Mucosa of rectum (tissue), 2 donors: Measurements from ENCODE around the gene DCDC2.
A peak's percentile ranks its signal among the peaks of the same experiment; 100 is the strongest.
"Not testable (repeated sequence)": the region's sequence is repeated elsewhere in the genome, so short reads cannot be mapped to it uniquely, and the experiment has no call there.

ENCODE experiments used
- H3K27ac ChIP-seq, 2 donors: one replicate each; pipeline ENCODE4 v1.7.0; 2013; ENCODE audit warnings: inconsistent platforms in 2 of 2, low read depth in 2 of 2, low read length in 2 of 2
- H3K27me3 ChIP-seq, 2 donors: one replicate each; pipeline ENCODE4 v1.7.0; 2013; ENCODE audit warnings: low read length in 2 of 2; ENCODE audit not compliant: control insufficient read depth in 2 of 2, insufficient read depth in 2 of 2
- H3K36me3 ChIP-seq, 2 donors: one replicate each; pipeline ENCODE4 v1.7.0; 2013; ENCODE audit warnings: low read length in 2 of 2; ENCODE audit not compliant: control insufficient read depth in 2 of 2, insufficient read depth in 2 of 2
- H3K4me1 ChIP-seq, 2 donors: one replicate each; pipeline ENCODE4 v1.7.0; 2013; ENCODE audit warnings: low read length in 2 of 2, mild to moderate bottlenecking in 1 of 2; ENCODE audit not compliant: control insufficient read depth in 2 of 2, insufficient read depth in 2 of 2
- H3K4me3 ChIP-seq, 2 donors: one replicate each; pipeline ENCODE4 v1.7.0; 2013; ENCODE audit warnings: low read length in 2 of 2
- H3K9ac ChIP-seq, 2 donors: one replicate each; pipeline ENCODE4 v1.7.0; 2013; ENCODE audit warnings: low read length in 2 of 2, low read depth in 1 of 2, mild to moderate bottlenecking in 1 of 2
- H3K9me3 ChIP-seq, 2 donors: one replicate each; pipeline ENCODE4 v1.7.0; 2013; ENCODE audit warnings: low read length in 2 of 2; ENCODE audit not compliant: control insufficient read depth in 2 of 2
- donor health status: healthy.
- donor health status: Normal muscosa, but diverticular disease.

Gene DCDC2

DNA sequence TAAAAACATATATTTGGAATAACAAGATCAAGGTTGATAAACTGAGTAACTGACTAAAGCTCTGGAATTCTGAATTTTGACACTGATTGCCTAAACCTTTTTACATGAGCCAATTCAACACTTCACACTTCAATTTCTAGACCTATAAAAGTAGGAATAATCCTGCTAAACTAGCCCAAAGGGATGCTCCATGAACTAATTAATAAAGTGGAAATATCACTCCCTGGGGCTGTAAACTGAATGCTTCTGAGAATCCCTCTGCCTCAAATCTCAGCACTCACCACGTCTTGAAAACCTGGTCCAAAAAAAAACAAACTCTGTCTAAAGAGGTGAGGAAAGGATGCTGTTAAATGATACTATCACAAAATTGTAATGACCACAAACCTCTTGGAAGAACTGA, 50.9 kb downstream of the DCDC2 start:
- Histone ChIP-seq H3K4me1 (no peaks in the 10 kb centered on the region), H3K9ac (no peak overlapping the region), H3K9me3 (no peaks in the 10 kb centered on the region), H3K4me3 (no peak overlapping the region), H3K27me3 (no peaks in the 10 kb centered on the region), H3K36me3 (no peaks in the 10 kb centered on the region), H3K27ac (no peak overlapping the region)

DNA sequence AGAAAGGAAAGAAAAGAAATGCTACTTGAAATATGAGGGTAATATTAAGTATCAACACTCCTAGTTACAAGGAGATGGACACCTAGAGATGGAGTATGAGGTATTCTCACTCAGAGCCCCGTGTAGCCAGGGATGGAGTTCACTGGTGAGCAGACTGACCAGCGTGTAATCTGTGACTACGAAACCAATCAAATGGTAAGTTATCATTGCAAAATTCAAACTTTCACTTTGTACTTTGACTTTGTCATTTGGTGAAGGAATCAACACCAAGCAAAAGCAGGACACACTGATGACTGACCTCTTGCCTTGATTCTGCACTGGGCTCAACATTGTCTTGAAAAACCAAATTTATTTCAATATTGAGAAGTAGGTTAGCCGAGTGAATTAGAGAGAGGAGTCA, 51.8 kb downstream of the DCDC2 start:
- Histone ChIP-seq H3K27me3 (no peaks in the 10 kb centered on the region), H3K9ac (no peak overlapping the region), H3K36me3 (no peaks in the 10 kb centered on the region), H3K4me3 (no peak overlapping the region), H3K4me1 (no peaks in the 10 kb centered on the region), H3K27ac (no peak overlapping the region), H3K9me3 (no peaks in the 10 kb centered on the region)

DNA sequence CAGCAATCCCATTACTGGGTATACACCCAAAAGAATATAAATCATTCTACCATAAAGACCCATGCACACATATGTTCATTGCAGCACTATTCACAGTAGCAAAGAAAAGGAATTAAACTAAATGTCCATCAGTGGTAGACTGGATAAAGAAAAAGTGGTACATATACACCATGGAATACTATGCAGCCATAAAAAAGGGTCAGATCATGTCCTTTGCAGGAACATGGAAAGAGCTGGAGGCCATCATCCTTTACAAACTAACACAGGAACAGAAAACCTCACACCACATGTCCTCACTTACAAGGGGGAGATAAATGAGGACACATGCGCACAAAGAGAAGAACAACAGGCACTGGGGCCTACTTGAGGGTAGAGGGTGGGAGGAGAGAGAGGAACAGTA, 60.9 kb downstream of the DCDC2 start:
- H3K9me3 ChIP-seq = no peaks in the 10 kb centered on the region
- no peak overlapping the region for H3K27ac ChIP-seq
- H3K36me3 ChIP-seq = no peaks in the 10 kb centered on the region
- no peak overlapping the region for H3K9ac ChIP-seq
- H3K4me1 ChIP-seq = no peaks in the 10 kb centered on the region
- no peaks in the 10 kb centered on the region for H3K27me3 ChIP-seq
- H3K4me3 ChIP-seq = no peak overlapping the region

DNA sequence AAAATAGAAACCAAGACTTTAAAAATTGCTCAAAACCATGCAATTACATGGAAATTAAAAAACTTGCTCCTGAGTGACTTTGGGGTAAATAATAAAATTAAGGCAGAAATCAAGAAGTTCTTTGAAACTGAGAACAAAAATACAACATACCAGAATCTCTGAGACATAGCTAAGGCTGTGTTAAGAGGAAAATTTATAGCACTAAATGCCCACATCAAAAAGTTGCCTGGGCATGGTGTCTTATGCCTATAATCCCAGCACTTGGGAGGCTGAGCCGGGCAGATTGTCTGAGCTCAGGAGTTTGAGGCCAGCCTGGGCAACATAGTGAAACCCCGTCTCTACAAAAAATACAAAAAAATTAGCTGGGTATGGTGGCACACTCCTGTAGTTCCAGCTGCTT, 64.0 kb downstream of the DCDC2 start:
- H3K36me3 ChIP-seq, H3K9ac ChIP-seq, H3K27me3 ChIP-seq, H3K4me3 ChIP-seq, H3K27ac ChIP-seq, H3K4me1 ChIP-seq, H3K9me3 ChIP-seq: not testable (repeated sequence)

DNA sequence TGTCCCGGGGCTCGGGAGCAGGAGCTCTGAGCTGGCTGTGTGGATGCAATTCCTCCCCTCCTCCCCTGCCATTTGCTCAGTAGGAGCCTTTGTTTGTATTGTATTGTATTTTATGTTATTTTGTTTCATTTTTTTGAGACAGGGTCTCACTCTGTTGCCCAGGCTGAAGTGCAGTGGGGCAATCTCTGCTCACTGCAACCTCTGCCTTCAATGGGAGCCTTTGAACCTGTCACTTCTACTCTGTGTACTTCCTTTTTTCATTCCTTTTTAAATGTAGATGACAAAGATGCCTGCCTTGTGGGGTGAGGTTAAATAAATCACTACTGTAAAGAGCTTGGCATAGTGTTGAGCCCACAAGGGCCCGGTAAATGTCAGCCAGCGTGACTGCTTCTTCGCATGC, 70.6 kb downstream of the DCDC2 start:
- Histone ChIP-seq H3K27ac (no peak overlapping the region), H3K4me3 (no peak overlapping the region), H3K9me3 (no peaks in the 10 kb centered on the region), H3K27me3 (no peaks in the 10 kb centered on the region), H3K9ac (no peak overlapping the region), H3K36me3 (no peaks in the 10 kb centered on the region), H3K4me1 (peaks cover 0 to 7% of the 10 kb centered on the region in 2 donors)

DNA sequence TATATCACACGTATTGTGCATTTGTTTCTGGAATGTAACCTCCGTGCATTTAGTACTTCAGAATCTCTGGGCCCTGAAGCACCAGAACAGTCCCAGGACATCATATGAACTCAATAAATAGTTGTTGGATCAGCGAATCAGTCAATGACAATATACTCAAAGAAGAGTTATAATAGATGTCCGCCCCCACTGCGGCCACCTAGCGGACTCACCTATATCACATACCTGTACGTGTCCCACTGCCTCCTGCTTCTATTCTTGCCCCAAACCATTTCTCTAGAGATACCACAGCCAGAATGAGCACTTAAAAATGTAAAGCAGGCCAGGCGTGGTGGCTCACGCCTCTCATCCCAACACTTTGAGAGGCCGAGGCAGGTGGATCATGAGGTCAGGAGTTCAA, 73.9 kb downstream of the DCDC2 start:
- no peak overlapping the region for H3K9ac ChIP-seq
- no peak overlapping the region for H3K27ac ChIP-seq
- no peaks in the 10 kb centered on the region for H3K27me3 ChIP-seq
- H3K4me1 ChIP-seq = peaks cover 0 to 7% of the 10 kb centered on the region in 2 donors
- H3K36me3 ChIP-seq = no peaks in the 10 kb centered on the region
- no peak overlapping the region for H3K4me3 ChIP-seq
- no peaks in the 10 kb centered on the region for H3K9me3 ChIP-seq

DNA sequence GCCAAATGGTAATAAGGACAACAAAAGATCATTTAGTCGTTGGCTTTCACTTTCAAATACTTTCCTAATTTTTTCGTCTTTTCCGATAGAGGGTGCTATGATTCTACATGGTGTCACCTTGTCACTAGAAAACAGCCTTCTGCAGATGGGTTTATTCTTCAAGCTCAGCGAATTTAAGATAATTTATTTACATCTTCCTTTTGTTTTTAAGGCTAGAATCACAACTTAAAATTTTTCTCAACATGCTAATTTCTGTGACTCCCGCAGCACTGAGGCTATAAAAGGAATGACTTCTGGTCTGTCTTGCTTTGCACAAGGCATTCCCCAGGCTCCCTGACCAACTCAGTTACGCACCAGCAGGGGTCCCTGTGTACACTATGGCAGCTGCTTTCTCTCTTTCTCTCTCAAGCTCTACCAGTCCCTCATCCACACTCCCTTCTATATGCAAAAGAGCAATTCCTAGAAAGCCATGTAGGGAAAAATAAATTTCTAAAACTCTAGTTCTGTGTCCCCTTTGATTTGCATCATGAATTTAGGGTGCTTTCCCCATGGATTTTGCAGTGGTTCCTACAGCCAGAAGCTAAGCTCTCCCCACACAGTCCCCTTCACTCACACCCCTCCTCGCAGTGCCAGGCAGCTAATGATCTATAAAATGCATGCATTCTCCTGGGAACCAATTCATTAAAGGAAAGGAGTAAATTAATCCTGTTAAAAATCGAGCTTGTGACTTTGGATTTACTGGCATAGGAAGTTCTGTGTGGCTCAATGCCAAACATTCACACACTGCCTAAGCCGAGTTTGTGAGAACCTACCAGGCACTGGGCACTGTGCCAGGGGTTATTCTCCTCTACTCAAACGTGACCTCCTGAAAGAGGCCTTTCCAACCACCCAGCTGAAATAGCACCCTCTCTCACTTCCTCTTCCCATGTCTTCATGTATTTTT, 74.5 kb downstream of the DCDC2 start:
- Histone ChIP-seq H3K4me3 (peak overlapping the region; percentile 8 to 34), H3K36me3 (no peaks in the 10 kb centered on the region), H3K9me3 (no peaks in the 10 kb centered on the region), H3K27me3 (no peaks in the 10 kb centered on the region), H3K4me1 (peaks cover 0 to 7% of the 10 kb centered on the region in 2 donors), H3K27ac (no peak overlapping the region), H3K9ac (no peak overlapping the region)

DNA sequence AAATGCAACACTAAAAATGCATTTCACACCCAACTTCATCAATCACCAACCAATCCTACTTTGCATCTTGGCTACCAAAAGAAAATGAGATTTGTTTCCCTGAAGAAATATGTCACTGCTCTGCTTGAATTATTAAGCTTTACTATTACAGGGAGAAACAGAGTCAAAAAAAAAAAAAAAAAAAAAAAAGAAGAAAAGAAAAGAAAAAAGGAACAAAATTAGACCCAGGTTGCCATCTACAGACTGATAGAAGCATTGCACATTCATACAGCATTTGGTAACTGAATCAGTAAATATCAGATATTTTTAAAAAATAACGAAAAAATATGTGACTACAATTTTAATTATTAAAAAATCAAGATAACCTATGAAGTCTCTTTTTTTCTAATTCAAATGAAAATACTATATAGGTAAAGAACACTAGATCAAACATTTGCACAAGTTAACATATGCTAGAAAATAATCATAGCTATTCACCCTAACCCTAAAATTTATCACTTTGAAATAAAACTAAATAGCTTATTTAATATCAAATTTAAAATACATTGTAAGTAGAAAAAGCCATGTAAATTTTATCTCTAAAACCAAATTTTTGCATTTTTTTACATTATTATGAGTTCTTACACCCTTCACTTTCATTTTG, 83.3 kb downstream of the DCDC2 start:
- Histone ChIP-seq H3K27me3 (no peaks in the 10 kb centered on the region), H3K27ac (no peak overlapping the region), H3K4me3 (no peak overlapping the region), H3K9ac (no peak overlapping the region), H3K4me1 (no peaks in the 10 kb centered on the region), H3K36me3 (no peaks in the 10 kb centered on the region), H3K9me3 (no peaks in the 10 kb centered on the region)

DNA sequence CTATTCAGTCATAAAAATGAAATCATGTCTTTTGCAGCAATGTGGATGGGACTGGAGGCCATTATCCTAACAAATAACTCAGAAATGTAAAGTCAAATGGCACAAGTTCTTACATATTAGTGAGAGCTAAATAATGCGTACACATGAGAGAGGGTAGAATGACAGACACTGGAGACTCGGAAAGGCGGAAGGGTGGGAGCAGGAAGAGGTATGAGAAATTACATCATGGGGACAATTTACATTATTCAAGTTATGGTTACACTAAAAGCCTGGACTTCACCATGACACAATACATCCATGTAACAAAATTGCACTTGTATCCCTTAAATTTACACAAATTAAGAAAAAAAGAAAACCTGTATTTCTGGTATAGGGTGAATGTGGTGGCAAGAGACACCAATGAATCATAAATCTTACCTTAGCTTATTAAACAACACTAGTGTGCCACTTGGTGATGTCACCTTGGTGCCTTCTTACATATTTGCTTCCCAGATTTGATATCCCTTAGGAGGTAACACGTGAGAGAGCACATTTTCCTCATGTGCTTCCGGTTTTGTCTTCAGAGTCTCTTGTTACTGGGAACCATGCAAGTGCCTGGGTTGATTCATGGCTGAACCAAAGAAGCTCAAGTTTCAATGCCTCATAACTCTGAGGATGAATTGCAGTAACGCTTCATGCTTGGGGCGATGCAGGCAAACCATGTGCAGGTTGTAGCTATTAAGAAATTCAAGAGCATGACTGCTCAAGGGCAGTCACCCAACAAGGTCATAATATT, 84.6 kb downstream of the DCDC2 start:
- Histone ChIP-seq H3K4me1 (no peaks in the 10 kb centered on the region), H3K4me3 (no peak overlapping the region), H3K36me3 (no peaks in the 10 kb centered on the region), H3K9me3 (no peaks in the 10 kb centered on the region), H3K9ac (no peak overlapping the region), H3K27ac (no peak overlapping the region), H3K27me3 (no peaks in the 10 kb centered on the region)

DNA sequence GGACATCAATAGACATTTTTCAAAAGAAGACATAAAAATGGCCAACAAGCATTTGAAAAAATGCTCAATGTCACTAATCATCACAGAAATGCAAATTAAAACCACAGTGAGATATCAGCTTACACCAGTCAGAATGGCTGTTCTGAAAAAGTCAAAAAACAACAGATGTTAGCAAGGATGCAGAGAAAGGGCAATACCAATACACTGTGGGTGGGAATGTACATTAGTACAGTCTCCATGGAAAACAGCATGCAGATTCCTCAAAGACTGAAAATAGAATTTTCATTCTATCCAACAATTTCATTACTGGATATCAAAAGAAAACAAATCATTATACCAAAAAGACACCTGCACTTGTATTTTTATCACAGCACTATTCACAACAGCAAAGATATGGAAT, 85.3 kb downstream of the DCDC2 start:
- Histone ChIP-seq H3K4me3 (no peak overlapping the region), H3K4me1 (no peaks in the 10 kb centered on the region), H3K36me3 (no peaks in the 10 kb centered on the region), H3K27ac (no peak overlapping the region), H3K27me3 (no peaks in the 10 kb centered on the region), H3K9ac (no peak overlapping the region), H3K9me3 (no peaks in the 10 kb centered on the region)
